Karpas-422 (cell line): ENCODE data around the gene TNFAIP8L2. TPM values are rescaled to one million over a fixed set of nuclear protein-coding genes. Genes with fewer than 3 reads are reported as not detected.
A peak's percentile ranks its signal among the peaks of the same experiment; 100 is the strongest.
"Not testable (repeated sequence)": the region's sequence is repeated elsewhere in the genome, so short reads cannot be mapped to it uniquely, and the experiment has no call there.

Source experiments
- DNase-seq: peaks from one replicate; pipeline ENCODE4 v3.0.0-alpha.2; 2015
- H2AFZ ChIP-seq: fragments of 200-600 bp; sonication (generic); 2 replicates; pipeline ENCODE4 v1.6.1; 2014; ENCODE audit warnings: antibody characterized with exemption, low read length, mixed read lengths
- H3K27ac ChIP-seq: fragments of 200-600 bp; sonication (generic); 2 replicates; pipeline ENCODE4 v1.5.1; 2014; ENCODE audit warnings: mild to moderate bottlenecking, low read length, moderate library complexity
- H3K27me3 ChIP-seq: fragments of 200-600 bp; sonication (generic); 2 replicates; pipeline ENCODE4 v1.6.1; 2014; ENCODE audit warnings: low read length, mixed read lengths
- H3K36me3 ChIP-seq: fragments of 200-600 bp; sonication (generic); 2 replicates; pipeline ENCODE4 v1.6.1; 2014; ENCODE audit warnings: low read length, mixed read lengths; ENCODE audit not compliant: insufficient read depth
- H3K4me1 ChIP-seq: fragments of 200-600 bp; sonication (generic); 2 replicates; pipeline ENCODE4 v1.6.1; 2014; ENCODE audit warnings: mild to moderate bottlenecking, low read length, mixed read lengths
- H3K4me2 ChIP-seq: fragments of 200-600 bp; sonication (generic); 2 replicates; pipeline ENCODE4 v1.6.1; 2014; ENCODE audit warnings: low read length, low read depth, mild to moderate bottlenecking; ENCODE audit not compliant: poor library complexity, severe bottlenecking
- H3K4me3 ChIP-seq: fragments of 200-600 bp; sonication (generic); 2 replicates; pipeline ENCODE4 v1.5.1; 2014; ENCODE audit warnings: mild to moderate bottlenecking, antibody characterized with exemption, low read length, mixed read lengths
- H3K79me2 ChIP-seq: fragments of 200-600 bp; sonication (generic); 2 replicates; pipeline ENCODE4 v1.6.1; 2014; ENCODE audit warnings: mild to moderate bottlenecking, low read length, mixed read lengths
- H3K9ac ChIP-seq: fragments of 200-600 bp; sonication (generic); 2 replicates; pipeline ENCODE4 v1.6.0; 2014; ENCODE audit warnings: low read length
- H3K9me2 ChIP-seq: fragments of 200-600 bp; sonication (generic), shearing (Covaris generic); replicated peaks from 2 replicates; pipeline ENCODE4 v1.6.0; 2014; ENCODE audit warnings: mild to moderate bottlenecking, low read length, moderate library complexity; ENCODE audit not compliant: insufficient read depth
- H3K9me3 ChIP-seq: fragments of 300-700, 200-600 bp; sonication (generic); 2 replicates; pipeline ENCODE4 v1.6.1; 2014; ENCODE audit warnings: low read length, mixed read lengths
- H4K20me1 ChIP-seq: fragments of 200-600 bp; sonication (generic); 2 replicates; pipeline ENCODE4 v1.6.1; 2014; ENCODE audit warnings: mild to moderate bottlenecking, antibody characterized with exemption, low read length, low read depth; ENCODE audit not compliant: insufficient read depth
- total RNA-seq: library from RNA; depleted of rRNA; stranded (reverse); fragments of >200 nt; shearing (Covaris generic); gene quantifications from 2 replicates; pipeline ENCODE4 v1.2.3, GENCODE V29; 2014; ENCODE audit warnings: low replicate concordance

The TNFAIP8L2 gene
- total RNA-seq, 1 experiment from 2014 or later, result 30.7 TPM

GRCh38 chr1:151188667-151189066 is 32.2 kb downstream of the TNFAIP8L2 start:
- not testable (repeated sequence) for DNase-seq, H4K20me1 ChIP-seq, H3K9me3 ChIP-seq, H3K9me2 ChIP-seq, H3K27me3 ChIP-seq, H2AFZ ChIP-seq
- peak overlapping the region; percentile 81 for H3K9ac ChIP-seq
- H3K4me3 ChIP-seq, result peak overlapping the region; percentile 75
- peak overlapping the region; percentile 84 for H3K4me2 ChIP-seq
- peaks cover 36% of the 10 kb centered on the region for H3K79me2 ChIP-seq
- peaks cover 18% of the 10 kb centered on the region for H3K4me1 ChIP-seq
- peaks cover 15% of the 10 kb centered on the region; the same call in 1 of the 2 replicates for H3K36me3 ChIP-seq
- H3K27ac ChIP-seq, result peak overlapping the region; percentile 69; the same call in 1 of the 2 replicates

DNA sequence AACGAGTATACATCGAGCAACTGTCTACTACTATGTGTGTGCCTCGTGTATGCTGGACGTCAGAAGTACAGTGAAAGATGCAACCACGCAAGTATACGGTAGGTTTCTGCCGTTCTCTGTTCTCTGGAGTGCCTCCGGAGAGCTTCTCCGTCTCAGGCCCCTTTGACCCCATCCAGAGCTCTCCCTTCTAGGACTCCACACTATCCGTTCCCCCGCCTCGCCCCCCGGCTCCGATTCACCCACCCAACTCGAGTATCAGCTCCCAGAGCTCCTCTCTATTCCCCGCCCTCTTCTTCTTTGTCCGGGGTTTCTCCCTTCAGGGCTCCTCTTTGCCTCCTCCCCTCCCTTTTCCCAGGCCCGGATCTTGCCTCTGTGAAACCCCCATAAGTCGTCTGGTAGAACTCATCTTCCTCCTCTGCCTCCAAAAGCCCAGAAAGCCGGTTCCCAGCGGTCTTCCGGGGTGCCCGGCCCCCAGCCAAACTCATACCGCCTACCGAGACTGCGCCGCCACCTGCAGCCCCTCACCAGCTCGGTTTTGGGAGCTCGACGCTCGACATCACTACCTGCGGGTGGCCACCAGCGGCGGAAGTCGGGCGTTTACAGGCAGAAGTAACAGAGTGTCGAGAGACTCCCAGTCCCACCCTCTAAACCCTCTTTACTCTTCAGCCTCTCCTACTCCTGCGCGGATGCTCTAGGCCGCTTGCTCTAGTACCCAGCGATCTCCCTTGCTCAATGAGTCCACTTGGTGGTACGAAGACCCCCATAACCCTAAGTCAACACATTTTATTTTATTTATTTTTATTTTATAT is 33.4 kb downstream of the TNFAIP8L2 start, which contains the start of gene VPS72:
VPS72 (minus strand) TSS at position 561 of the 809 bp plus-strand sequence; CDS start at position 485, 76 bp downstream.
- H4K20me1 ChIP-seq, result no peaks in the 10 kb centered on the region
- H3K4me2 ChIP-seq, result peak within 1 kb of the TSS; percentile 84
- H3K36me3 ChIP-seq, result peaks cover 8% of the 10 kb centered on the region; the same call in 1 of the 2 replicates
- peak within 1 kb of the TSS; percentile 69 for H3K27ac ChIP-seq
- H2AFZ ChIP-seq, result peak within 1 kb of the TSS; percentile 2; the same call in 1 of the 2 replicates
- DNase-seq, result peak; percentile 97
- H3K4me1 ChIP-seq, result peaks cover 18% of the 10 kb centered on the region
- no peaks in the 10 kb centered on the region for H3K9me3 ChIP-seq
- peak within 1 kb of the TSS; percentile 75 for H3K4me3 ChIP-seq
- peaks cover 36% of the 10 kb centered on the region for H3K79me2 ChIP-seq
- no peaks in the 10 kb centered on the region for H3K9me2 ChIP-seq
- no peaks in the 10 kb centered on the region for H3K27me3 ChIP-seq
- peak within 1 kb of the TSS; percentile 81 for H3K9ac ChIP-seq

DNA sequence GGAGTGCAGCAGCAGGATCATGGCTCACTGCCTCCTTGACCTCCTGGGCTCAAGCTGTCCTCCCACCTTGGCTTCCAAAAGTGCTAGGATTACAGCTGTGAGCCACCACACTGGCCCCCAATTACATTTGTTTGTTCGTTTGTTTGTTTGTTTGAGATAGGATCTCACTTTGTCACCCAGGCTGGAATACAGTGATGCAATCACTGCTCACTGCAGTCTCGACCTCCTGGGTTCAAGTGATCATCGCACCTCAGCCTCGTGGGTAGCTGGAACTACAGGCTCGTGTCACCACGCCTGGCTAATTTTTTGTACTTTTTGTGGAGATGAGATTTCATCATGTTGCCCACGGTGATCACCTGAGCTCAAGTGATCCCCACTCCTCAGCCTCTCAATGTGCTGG is 35.6 kb downstream of the TNFAIP8L2 start:
- H3K27me3 ChIP-seq, result no peaks in the 10 kb centered on the region
- peaks cover 27% of the 10 kb centered on the region for H3K4me1 ChIP-seq
- H3K36me3 ChIP-seq, result no peaks in the 10 kb centered on the region
- H4K20me1 ChIP-seq, result no peaks in the 10 kb centered on the region
- no peak overlapping the region for H3K4me3 ChIP-seq
- no peak overlapping the region for H3K4me2 ChIP-seq
- DNase-seq, result no peak
- H3K9me3 ChIP-seq, result no peaks in the 10 kb centered on the region
- H3K79me2 ChIP-seq, result peaks cover 29% of the 10 kb centered on the region
- no peaks in the 10 kb centered on the region for H3K9me2 ChIP-seq
- no peak overlapping the region for H3K9ac ChIP-seq
- no peak overlapping the region for H2AFZ ChIP-seq
- H3K27ac ChIP-seq, result no peak overlapping the region

DNA sequence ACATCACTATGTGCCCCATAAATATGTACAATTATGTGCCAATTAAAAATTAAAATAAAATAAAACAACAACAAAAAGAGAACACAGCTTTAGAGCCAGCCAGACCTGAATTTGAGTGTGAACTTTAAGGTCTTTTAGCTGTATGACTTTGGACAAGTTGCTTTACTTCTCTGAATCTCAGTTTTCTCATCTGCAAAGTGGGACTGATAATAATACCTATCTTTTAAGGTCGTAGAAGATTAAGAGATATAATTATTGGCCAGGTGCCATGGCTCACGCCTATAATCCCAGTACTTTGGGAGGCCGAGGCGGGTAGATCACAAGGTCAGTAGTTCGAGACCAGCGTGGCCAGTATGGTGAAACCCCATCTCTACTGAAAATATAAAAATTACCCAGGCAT is 36.9 kb downstream of the TNFAIP8L2 start:
- H3K36me3 ChIP-seq, result no peaks in the 10 kb centered on the region
- H3K79me2 ChIP-seq, result peaks cover 16% of the 10 kb centered on the region
- H3K27ac ChIP-seq, result no peak overlapping the region
- no peak overlapping the region for H3K9ac ChIP-seq
- no peaks in the 10 kb centered on the region for H3K9me2 ChIP-seq
- peaks cover 27% of the 10 kb centered on the region for H3K4me1 ChIP-seq
- no peak overlapping the region for H3K4me3 ChIP-seq
- H4K20me1 ChIP-seq, result no peaks in the 10 kb centered on the region
- no peak overlapping the region for H3K4me2 ChIP-seq
- H2AFZ ChIP-seq, result no peak overlapping the region
- no peaks in the 10 kb centered on the region for H3K27me3 ChIP-seq
- no peak for DNase-seq
- no peaks in the 10 kb centered on the region for H3K9me3 ChIP-seq

- no peaks in the 10 kb centered on the region for H3K9me2 ChIP-seq
- H3K4me1 ChIP-seq, result peaks cover 22% of the 10 kb centered on the region
- H3K27ac ChIP-seq, result no peak overlapping the region
- H3K79me2 ChIP-seq, result peaks cover 15% of the 10 kb centered on the region
- no peak overlapping the region for H3K4me2 ChIP-seq
- H2AFZ ChIP-seq, result no peak overlapping the region
- H3K9ac ChIP-seq, result no peak overlapping the region
- no peaks in the 10 kb centered on the region for H3K36me3 ChIP-seq
- no peaks in the 10 kb centered on the region for H3K27me3 ChIP-seq
- no peak overlapping the region for H3K4me3 ChIP-seq
- H4K20me1 ChIP-seq, result no peaks in the 10 kb centered on the region; the same call in 1 of the 2 replicates
- no peaks in the 10 kb centered on the region for H3K9me3 ChIP-seq
- no peak for DNase-seq
These were observed 37.4 kb downstream of the TNFAIP8L2 start for GRCh38 chr1:151193856-151194255.

DNA sequence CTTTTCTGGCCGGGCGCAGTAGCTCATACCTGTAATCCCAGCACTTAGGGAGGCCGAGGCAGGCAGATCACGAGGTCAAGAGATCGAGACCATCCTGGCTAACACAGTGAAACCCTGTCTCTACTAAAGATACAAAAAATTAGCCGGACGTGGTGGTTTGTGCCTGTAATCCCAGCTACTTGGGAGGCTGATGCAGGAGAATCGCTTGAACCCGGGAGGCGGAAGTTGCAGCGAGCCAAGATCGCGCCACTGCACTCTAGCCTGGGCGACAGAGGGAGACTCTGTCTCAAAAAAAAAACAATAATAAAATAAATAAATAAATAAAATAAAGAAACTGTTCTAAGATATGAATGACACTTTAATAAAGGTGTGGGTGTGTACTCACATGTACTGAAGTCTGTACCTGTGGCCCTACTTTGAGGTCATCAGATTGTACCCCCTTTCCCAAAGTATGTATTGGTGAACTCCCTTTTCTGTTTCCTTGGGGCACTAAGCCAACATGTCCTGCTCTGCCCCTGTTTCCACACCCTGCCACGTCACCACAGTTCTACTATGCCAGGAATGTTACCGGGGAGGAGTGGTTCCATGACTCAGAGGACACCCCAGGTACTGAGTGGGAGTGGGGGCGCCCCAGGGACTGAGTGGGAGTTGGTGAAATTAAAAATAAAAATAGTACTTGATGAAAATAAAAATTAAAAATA is 38.6 kb downstream of the TNFAIP8L2 start:
- H3K9ac ChIP-seq, result not testable (repeated sequence)

DNA sequence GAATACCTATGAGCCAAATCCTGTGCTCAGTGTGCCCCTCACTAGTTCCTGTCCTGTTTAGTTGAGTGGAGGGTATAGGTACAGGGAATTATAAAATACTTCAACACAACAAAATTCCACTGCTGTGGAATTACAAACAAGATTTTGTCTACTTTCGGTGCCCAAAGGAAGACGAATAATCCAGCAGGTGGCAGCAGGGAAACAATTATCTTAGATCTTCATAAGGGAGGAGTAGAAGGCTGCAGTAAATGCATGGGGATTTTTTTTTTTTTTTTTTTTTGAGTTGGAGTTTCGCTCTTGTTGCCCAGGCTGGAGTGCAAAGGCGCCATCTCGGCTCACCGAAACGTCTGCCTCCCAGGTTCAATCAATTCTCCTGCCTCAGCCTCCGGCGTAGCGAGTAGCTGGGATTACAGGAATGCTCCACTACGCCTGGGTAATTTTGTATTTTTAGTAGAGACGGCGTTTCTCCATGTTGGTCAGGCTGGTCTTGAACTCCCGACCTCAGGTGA is 39.9 kb downstream of the TNFAIP8L2 start:
- H3K36me3 ChIP-seq, result peaks cover 4% of the 10 kb centered on the region; the same call in 1 of the 2 replicates
- H3K4me2 ChIP-seq, result peak overlapping the region; percentile 93
- peak overlapping the region; percentile 63 for H3K4me3 ChIP-seq
- peaks cover 28% of the 10 kb centered on the region for H3K79me2 ChIP-seq
- peaks cover 30% of the 10 kb centered on the region for H3K4me1 ChIP-seq
- H3K9me3 ChIP-seq, result no peaks in the 10 kb centered on the region
- peaks cover 12% of the 10 kb centered on the region for H4K20me1 ChIP-seq
- DNase-seq, result peak; percentile 90
- no peaks in the 10 kb centered on the region for H3K27me3 ChIP-seq
- H3K27ac ChIP-seq, result peak overlapping the region; percentile 54; the same call in 1 of the 2 replicates
- H2AFZ ChIP-seq, result peak overlapping the region; percentile 67
- peak overlapping the region; percentile 66 for H3K9ac ChIP-seq
- no peaks in the 10 kb centered on the region for H3K9me2 ChIP-seq

More for the DNA sequence above, 38.6 kb downstream of the TNFAIP8L2 start:
- not testable (repeated sequence) for H4K20me1 ChIP-seq, H3K9me3 ChIP-seq, H3K9me2 ChIP-seq, H3K4me3 ChIP-seq, H2AFZ ChIP-seq, DNase-seq, H3K27ac ChIP-seq, H3K36me3 ChIP-seq, H3K27me3 ChIP-seq
- Histone ChIP-seq H3K79me2 (peaks cover 16% of the 10 kb centered on the region), H3K4me2 (peak overlapping the region; percentile 93), H3K4me1 (peaks cover 26% of the 10 kb centered on the region)

- peak; percentile 57 for DNase-seq
- Histone ChIP-seq H3K27me3 (no peaks in the 10 kb centered on the region), H3K4me1 (peaks cover 31% of the 10 kb centered on the region), H3K27ac (peak overlapping the region; percentile 22), H3K9ac (peak overlapping the region; percentile 82), H3K79me2 (peaks cover 43% of the 10 kb centered on the region), H4K20me1 (peaks cover 26% of the 10 kb centered on the region), H3K9me2 (no peaks in the 10 kb centered on the region), H2AFZ (peak overlapping the region; percentile 8; the same call in 1 of the 2 replicates), H3K9me3 (no peaks in the 10 kb centered on the region), H3K36me3 (peaks cover 17% of the 10 kb centered on the region; the same call in 1 of the 2 replicates), H3K4me3 (peak overlapping the region; percentile 94), H3K4me2 (peak overlapping the region; percentile 100)
These were observed 41.4 kb downstream of the TNFAIP8L2 start for GRCh38 chr1:151197863-151198253.
